ENCODE measurements around the gene HRH3.

GRCh38 chr20:62186887-62187866 lies 32.9 kb downstream of the HRH3 start:
- no peak for TF ChIP-seq CTCF (IDR thresholded peaks at IDR 0.05)
- no peak for TF ChIP-seq POLR2A (IDR thresholded peaks at IDR 0.05)
